ENCODE measurements around the gene VANGL2.

DNA sequence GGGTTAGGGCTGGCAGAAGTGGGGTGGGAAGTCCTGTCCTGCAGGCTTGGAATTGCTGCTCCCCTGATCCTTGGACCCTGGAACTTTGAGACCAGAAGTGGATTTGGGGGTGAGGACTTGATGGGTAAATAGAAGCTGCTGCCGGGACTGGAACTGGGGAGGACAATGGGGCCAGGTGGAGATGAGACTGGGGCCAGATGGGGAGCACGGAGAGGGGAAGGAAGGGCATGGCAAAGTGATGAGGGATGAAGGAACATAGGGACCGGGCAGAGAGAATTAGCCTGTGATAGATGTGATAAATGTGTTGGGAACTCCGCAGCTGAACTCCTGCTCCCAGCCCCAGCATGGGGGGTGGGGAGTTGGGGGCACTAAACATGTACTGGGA, 32.9 kb upstream of the VANGL2 start:
- TF ChIP-seq POLR2AphosphoS5 (IDR thresholded peaks at IDR 0.05; ENCODE audit: low read depth, low read length) (no peak), POLR2A (IDR thresholded peaks at IDR 0.05; ENCODE audit: low read depth, low read length) (no peak)
